Tibial artery (tissue), 4 donors: ENCODE measurements around the gene CCDC82.

Experiments used
- DNase-seq, 2 donors: peaks; one replicate each; pipeline ENCODE4 v3.0.0-alpha.2; 2019
- H3K27ac ChIP-seq, 2 donors: fragments of 200-600 bp; sonication (generic) in 1 of 2; 1 replicate in 1 of 2; 2 replicates in 1 of 2; pipeline ENCODE4 v1.5.1; 2018 to 2019; ENCODE audit warnings: mild to moderate bottlenecking in 1 of 2
- H3K27me3 ChIP-seq, 2 donors: fragments of 200-600 bp; sonication (generic) in 1 of 2; one replicate each; pipeline versions ENCODE4 v1.5.1 to v1.6.0; 2016 to 2019
- H3K36me3 ChIP-seq, 3 donors: fragments of 200-600 bp; sonication (generic) in 2 of 3; one replicate each; pipeline ENCODE4 v1.5.1; 2016 to 2019; ENCODE audit warnings: mild to moderate bottlenecking in 2 of 3
- H3K4me1 ChIP-seq, 4 donors: fragments of 200-600 bp; sonication (generic) in 2 of 4; 1 replicate in 3 of 4; 2 replicates in 1 of 4; pipeline ENCODE4 v1.5.1; 2016 to 2019
- H3K4me3 ChIP-seq, 2 donors: fragments of 200-600 bp; sonication (generic) in 1 of 2; 1 replicate in 1 of 2; 2 replicates in 1 of 2; pipeline ENCODE4 v1.5.1; 2018 to 2019; ENCODE audit warnings: mild to moderate bottlenecking in 2 of 2
- H3K9me3 ChIP-seq, 3 donors: fragments of 200-600 bp; sonication (generic) in 1 of 3; one replicate each; pipeline ENCODE4 v1.5.1; 2016 to 2019
- CTCF ChIP-seq, 2 experiments: fragments of 200-600 bp in 1 of 2; fragments of 450-650 bp in 1 of 2; IDR thresholded peaks; one replicate each; pipeline ENCODE4 v1.5.1; 2017 to 2019; ENCODE audit warnings: antibody characterized with exemption in 2 of 2, mild to moderate bottlenecking in 1 of 2, moderate library complexity in 1 of 2
- intact Hi-C: fragments of 100-400 bp; cut with DNase I; formaldehyde crosslinking; loops from one replicate; pipeline ENCODE4 v1.15.0; 2023; ENCODE audit warnings: low total_unique reads

The CCDC82 gene

DNA sequence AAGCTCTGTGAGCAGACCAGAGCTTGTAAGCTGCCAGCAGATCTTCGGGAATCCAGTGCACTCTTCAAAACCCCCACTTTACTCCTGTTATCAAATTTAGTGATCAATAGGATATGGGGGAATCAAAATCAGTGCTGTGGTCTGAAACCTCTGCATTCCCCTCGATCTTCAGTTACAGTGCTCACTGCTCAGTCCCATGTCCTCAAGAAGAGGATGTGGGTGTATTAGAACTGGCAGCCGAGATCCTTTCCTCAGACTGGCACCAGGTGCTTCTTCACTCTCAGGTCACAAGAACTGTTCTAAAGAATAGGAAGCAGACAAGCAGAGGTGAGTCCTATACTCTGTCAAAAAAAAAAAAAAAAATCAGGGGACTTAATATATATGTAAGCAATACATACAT is 31.4 kb downstream of the CCDC82 start:
- Histone ChIP-seq H3K4me1 (no peaks in the 10 kb centered on the region), H3K4me3 (no peak overlapping the region), H3K27ac (no peak overlapping the region), H3K27me3 (no peaks in the 10 kb centered on the region), H3K36me3 (peaks cover 17 to 50% (median 40%) of the 10 kb centered on the region in 3 donors), H3K9me3 (no peaks in the 10 kb centered on the region)
- intact Hi-C loops: no loop called here
- no peak for DNase-seq
- TF ChIP-seq CTCF (IDR thresholded peaks at IDR 0.05): no peak

DNA sequence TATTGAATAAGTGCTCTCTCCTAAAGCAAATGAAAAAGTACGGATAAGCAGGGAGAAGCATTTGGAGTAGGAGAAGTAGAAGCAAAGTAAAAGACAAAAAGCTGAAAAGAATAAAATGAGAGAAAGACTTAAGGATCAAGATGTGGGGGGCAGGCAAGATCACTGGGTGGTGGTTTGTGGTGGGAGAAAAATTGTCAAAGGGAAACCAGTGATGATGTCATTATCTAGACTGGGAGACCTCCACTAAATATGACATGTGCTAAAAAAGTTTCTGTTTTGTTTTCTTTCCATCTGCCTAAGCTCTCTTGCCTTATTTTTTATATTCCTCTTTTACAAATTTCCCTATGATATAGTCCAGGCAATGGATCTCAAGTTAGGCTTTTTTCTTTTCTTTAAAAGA is 31.9 kb downstream of the CCDC82 start:
- H3K36me3 ChIP-seq: peaks cover 16 to 50% (median 40%) of the 10 kb centered on the region in 3 donors
- H3K27me3 ChIP-seq: no peaks in the 10 kb centered on the region
- no peak for TF ChIP-seq CTCF (IDR thresholded peaks at IDR 0.05)
- no peak for DNase-seq
- no peaks in the 10 kb centered on the region for H3K4me1 ChIP-seq
- H3K27ac ChIP-seq: no peak overlapping the region
- no peak overlapping the region for H3K4me3 ChIP-seq
- H3K9me3 ChIP-seq: no peaks in the 10 kb centered on the region
- intact Hi-C loops: no loop called here

- no peak for DNase-seq
- H3K9me3 ChIP-seq: no peaks in the 10 kb centered on the region
- H3K27me3 ChIP-seq: no peaks in the 10 kb centered on the region
- H3K4me1 ChIP-seq: no peaks in the 10 kb centered on the region
- no peak overlapping the region for H3K4me3 ChIP-seq
- intact Hi-C loops: no loop called here
- no peak for TF ChIP-seq CTCF (IDR thresholded peaks at IDR 0.05)
- H3K27ac ChIP-seq: no peak overlapping the region
- peaks cover 22 to 47% (median 44%) of the 10 kb centered on the region in 3 donors for H3K36me3 ChIP-seq
Observed at GRCh38 chr11:96356848-96357247, 32.9 kb downstream of the CCDC82 start.

DNA sequence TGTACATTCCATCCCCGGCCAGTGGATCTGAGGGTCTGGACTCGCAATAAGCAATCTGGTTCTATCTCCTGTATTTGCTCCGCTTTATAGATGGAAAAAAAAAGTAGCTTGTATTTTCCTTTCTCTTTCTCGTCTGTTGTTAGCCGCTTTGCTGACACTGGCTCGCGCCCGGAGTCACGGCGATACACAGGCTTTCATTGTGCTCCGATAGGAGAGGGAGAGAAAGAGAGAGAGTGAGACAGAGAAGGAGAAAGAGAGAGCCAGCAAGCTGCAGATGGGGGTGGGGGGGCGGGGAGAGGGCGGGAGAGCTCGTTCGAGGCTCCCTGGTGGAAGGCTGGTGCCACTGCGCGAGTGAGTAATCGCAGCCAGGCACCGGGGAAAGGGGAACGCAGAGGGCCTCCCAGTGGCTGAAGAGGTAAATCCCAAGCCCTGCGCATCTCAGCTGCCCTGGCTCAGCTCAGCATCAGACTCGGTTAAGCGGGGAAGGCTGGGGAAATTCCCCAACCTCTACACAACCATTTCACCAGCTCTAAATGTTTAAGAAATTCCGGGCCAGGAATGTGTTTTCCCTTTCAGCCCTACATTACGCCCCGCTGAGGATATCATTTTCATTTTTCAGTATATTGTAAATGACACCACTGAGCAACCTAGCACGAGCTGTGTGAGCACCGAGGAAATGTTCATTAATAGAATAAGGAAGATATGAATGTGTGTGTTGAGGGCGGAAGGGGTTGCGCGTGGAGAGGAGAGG is 46.6 kb downstream of the CCDC82 start, which contains the start of gene MAML2:
Gene MAML2, minus strand, starts transcription at position 235 of the 751 bp plus-strand sequence. CDS start 1,300 bp downstream, outside the sequence.
- Histone ChIP-seq H3K27me3 (no peaks in the 10 kb centered on the region), H3K9me3 (no peaks in the 10 kb centered on the region), H3K36me3 (no peaks in the 10 kb centered on the region), H3K27ac (peak within 1 kb of the TSS; percentile 89 to 93), H3K4me1 (peaks cover 4 to 38% (median 34%) of the 10 kb centered on the region in 4 donors), H3K4me3 (peak within 1 kb of the TSS; percentile 70 to 73)
- DNase-seq: peak; percentile 92 to 96
- TF ChIP-seq CTCF (IDR thresholded peaks at IDR 0.05): peak; percentile 86 to 99
- intact Hi-C loops: loop anchor here (5.0 kb wide), 4 partner anchors 36 to 496 kb away; no protein-coding TSS in a partner anchor

- Histone ChIP-seq H3K36me3 (no peaks in the 10 kb centered on the region), H3K9me3 (no peaks in the 10 kb centered on the region), H3K27ac (peak overlapping the region; percentile 89 to 93), H3K4me3 (peak overlapping the region; percentile 70 to 73), H3K27me3 (no peaks in the 10 kb centered on the region), H3K4me1 (peaks cover 4 to 46% (median 42%) of the 10 kb centered on the region in 4 donors)
- no peak for TF ChIP-seq CTCF (IDR thresholded peaks at IDR 0.05)
- intact Hi-C loops: loop anchor here (5.0 kb wide), 4 partner anchors 35 to 495 kb away; no protein-coding TSS in a partner anchor
- DNase-seq: no peak
Observed at GRCh38 chr11:96342014-96342960, 47.4 kb downstream of the CCDC82 start.
